ENCODE measurements around the gene GTF2H3. TPM values are rescaled to one million over a fixed set of nuclear protein-coding genes. Genes with fewer than 3 reads are reported as not detected.

Gene GTF2H3
- total RNA-seq, 1 donor = 61.0 TPM

DNA sequence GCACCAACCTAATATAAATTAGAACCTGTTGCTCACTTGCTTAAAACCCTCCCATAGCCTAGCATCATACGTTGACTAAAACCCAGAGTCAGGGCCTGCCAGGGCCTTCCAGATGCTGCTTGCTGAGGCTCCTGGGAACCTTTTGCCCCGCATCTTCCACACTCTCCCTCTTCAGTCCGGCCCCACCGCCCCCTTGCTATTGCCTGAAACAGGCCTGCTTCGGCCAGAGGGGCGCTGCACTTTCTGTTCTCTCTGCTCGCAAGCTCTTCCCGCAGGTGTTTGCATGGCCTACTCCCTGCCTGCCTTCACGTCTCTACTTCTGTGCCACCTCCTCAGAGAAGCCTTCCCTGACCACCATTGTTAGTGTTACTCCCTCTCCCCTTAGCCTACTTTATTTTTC is 23.6 kb downstream of the GTF2H3 start:
- no peak for DNase-seq (ENCODE audit: low read depth)
- H3K4me3 ChIP-seq (ENCODE audit: low read depth, low read length) = no peak overlapping the region
- TF ChIP-seq, protein P1, sequence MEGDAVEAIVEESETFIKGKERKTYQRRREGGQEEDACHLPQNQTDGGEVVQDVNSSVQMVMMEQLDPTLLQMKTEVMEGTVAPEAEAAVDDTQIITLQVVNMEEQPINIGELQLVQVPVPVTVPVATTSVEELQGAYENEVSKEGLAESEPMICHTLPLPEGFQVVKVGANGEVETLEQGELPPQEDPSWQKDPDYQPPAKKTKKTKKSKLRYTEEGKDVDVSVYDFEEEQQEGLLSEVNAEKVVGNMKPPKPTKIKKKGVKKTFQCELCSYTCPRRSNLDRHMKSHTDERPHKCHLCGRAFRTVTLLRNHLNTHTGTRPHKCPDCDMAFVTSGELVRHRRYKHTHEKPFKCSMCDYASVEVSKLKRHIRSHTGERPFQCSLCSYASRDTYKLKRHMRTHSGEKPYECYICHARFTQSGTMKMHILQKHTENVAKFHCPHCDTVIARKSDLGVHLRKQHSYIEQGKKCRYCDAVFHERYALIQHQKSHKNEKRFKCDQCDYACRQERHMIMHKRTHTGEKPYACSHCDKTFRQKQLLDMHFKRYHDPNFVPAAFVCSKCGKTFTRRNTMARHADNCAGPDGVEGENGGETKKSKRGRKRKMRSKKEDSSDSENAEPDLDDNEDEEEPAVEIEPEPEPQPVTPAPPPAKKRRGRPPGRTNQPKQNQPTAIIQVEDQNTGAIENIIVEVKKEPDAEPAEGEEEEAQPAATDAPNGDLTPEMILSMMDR (IDR thresholded peaks at IDR 0.05; ENCODE audit: insufficient read depth, low read length) = no peak

DNA sequence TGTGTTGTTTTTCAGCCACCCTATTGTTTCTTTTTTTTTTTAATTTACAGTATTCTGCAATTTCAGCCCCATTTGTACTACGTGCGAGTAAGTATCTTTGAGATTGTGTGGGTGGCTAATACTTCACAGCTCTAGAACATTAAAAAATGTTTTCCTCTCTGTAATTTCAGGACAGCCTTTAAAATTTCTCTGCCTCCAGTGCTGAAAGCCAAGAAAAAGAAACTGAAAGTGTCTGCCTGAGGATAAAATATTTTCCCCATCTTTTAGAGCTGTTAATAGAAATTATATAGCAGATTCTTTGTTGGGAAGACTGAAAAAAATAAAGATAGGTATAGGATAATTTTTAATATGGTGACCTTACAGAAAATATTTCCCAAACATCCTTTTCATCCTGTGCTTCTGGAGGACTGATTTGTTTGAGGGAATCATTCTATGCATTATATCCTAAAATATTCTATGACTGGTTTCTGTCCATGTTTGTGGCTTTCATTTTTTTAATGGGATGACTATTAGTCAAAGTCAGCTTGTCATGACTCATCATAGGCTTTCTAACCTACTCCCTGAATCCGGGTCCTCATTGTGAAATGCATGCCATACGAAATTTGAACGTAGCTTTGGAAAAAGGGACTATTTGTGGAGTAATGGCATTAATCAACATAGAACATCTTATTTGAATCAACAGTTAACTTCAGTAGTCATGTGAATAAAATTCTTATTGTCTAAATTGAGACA is 26.5 kb downstream of the GTF2H3 start:
- no peak overlapping the region for H3K4me3 ChIP-seq (ENCODE audit: low read depth, low read length)
- TF ChIP-seq, protein P1 (IDR thresholded peaks at IDR 0.05; ENCODE audit: insufficient read depth, low read length) = no peak

DNA sequence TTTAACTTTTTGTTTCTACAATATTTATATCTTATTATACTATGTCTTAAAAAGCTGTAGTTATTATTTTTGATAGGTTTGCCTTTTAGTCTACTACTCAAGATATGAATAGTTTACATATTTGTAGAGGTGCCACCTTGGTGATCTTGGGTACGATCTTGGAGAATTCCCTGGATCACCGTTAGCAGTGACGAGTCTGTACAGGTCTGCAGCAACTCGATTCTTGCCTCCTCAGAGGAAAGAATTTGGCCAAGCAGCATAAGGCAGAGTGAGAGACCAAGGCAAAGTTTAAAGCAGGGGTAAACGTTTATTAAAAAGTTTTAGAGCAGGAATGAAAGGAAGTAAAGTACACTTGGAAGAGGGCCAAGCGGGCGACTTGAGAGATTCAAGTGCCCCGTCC is 34.1 kb downstream of the GTF2H3 start:
- no peak for DNase-seq (ENCODE audit: low read depth)
- TF ChIP-seq, protein P1 (IDR thresholded peaks at IDR 0.05; ENCODE audit: insufficient read depth, low read length) = no peak
- H3K4me3 ChIP-seq (ENCODE audit: low read depth, low read length) = no peak overlapping the region

More for the DNA sequence above, 26.5 kb downstream of the GTF2H3 start:
- DNase-seq (ENCODE audit: low read depth) = peak; percentile 85

DNA sequence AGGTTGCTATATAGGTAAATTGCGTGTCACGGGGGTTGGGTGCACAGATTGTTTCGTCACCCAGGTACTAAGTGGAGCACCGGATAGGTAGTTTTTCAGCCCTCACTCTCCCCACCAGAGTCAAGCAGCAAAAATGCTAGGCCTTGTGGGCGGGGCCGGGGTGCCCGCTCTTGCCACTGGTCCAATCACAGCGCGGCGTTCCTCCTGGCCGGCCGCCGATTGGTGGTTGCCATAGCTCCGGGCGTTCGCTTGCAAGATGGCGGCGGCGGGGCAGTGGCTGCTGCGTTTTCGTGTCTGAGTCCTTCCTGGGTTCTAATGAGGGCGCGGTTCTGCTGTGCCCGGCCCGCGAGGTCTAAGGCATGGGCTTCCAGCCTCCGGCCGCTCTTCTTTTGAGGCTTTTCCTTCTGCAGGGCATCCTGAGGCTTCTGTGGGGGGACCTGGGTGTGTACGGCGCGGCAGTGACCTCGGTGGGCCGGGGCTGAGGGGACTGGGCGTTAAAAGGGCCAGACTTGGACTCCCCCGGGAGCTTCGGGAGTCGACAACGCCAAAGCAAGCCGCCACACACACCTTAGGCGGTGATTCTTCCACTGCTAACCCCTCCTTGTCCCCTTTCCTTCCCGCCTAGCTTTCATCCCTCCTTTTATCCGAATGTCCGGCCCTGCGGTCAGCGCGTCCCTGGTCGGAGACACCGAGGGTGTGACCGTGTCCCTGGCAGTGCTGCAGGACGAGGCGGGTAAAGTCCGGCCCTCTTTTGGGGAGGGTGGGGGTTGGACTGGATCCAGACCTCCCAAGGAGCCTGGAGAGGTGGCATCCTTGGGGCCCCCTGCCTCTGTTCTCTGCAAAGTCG is 37.5 kb downstream of the GTF2H3 start, which contains the start of gene TCTN2:
Gene TCTN2 (plus strand): TSS at position 232 of the 847 bp plus-strand sequence. CDS start 128 bp downstream, at position 360.
- peak within 1 kb of the TSS; percentile 89 for H3K4me3 ChIP-seq (ENCODE audit: low read depth, low read length)
- TF ChIP-seq, protein P1 (IDR thresholded peaks at IDR 0.05; ENCODE audit: insufficient read depth, low read length) = no peak
- DNase-seq (ENCODE audit: low read depth) = peak; percentile 89

DNA sequence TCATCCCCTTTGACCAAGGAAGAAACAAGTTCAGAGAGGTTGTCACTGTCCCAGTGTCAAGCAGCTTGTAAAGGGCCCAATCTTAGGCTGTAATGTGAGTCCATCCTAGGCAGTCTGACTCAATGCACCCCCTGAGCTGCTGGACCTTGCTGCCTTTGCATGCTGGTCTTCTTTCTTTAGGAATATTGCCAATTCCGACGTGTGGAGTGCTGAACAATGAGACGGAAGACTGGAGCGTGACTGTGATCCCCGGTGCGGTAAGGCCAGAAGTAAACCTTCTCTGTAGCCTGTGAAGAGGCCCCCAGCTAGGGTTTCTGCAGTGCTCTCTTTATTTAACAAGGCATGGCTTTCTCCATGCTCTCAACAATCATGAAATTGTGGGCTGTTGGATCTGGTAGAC is 38.2 kb downstream of the GTF2H3 start:
- peak; percentile 22 for DNase-seq (ENCODE audit: low read depth)
- TF ChIP-seq, protein P1 (IDR thresholded peaks at IDR 0.05; ENCODE audit: insufficient read depth, low read length) = no peak
- peak overlapping the region; percentile 89 for H3K4me3 ChIP-seq (ENCODE audit: low read depth, low read length)

DNA sequence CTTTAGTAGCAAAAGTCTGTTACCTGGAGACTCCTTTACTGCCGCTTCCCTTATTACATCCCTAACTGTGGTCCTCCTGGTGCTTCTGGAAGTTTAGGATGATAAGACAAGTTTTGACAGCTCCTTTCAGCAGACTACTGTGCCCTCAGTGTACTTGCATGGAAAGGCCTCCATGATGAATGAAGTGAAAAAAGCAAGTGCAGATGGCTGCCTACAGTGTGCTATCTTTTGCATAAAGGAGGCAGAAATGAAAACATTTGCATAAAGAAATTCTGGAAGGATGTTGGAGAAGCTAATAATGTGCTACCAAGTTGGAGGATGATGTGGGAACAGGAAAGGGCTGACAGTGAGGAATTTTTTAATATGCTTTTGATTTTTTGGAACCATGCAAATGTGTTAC is 41.8 kb downstream of the GTF2H3 start:
- DNase-seq (ENCODE audit: low read depth) = no peak
- no peak overlapping the region for H3K4me3 ChIP-seq (ENCODE audit: low read depth, low read length)
- TF ChIP-seq, protein P1 (IDR thresholded peaks at IDR 0.05; ENCODE audit: insufficient read depth, low read length) = no peak
